GM12878 (cell line): Measurements from ENCODE around the gene GZF1. TPM values are rescaled to one million over a fixed set of nuclear protein-coding genes. Genes with fewer than 3 reads are reported as not detected.

ENCODE experiments used
- ATAC-seq: fragments of 200-7000 bp; cut with Tn5 transposase; 3 replicates; pipeline ENCODE4 v1.9.1; 2020; ENCODE audit warnings: mild to moderate bottlenecking, moderate library complexity
- BruUV-seq: library from RNA; stranded (reverse); fragments of 400-500 nt; replicated peaks from 2 replicates; lab custom pipeline; 2021; lab: Mats Ljungman, UMichigan
- CTCF ChIA-PET: fragments of 300-600 bp; sonication (Branson Sonifier 250); formaldehyde crosslinking; extraction: SDS; loops from one replicate; lab custom pipeline; 2021; ENCODE audit warnings: inconsistent platforms; lab: Yijun Ruan, JAX
- POLR2A ChIA-PET: fragments of 350-600 bp; formaldehyde crosslinking; extraction: SDS; loops from one replicate; lab custom pipeline; 2021; ENCODE audit warnings: inconsistent platforms; lab: Charles Lee
- RAD21 ChIA-PET: fragments of 300-600 bp; sonication (Branson Sonifier 250); formaldehyde crosslinking; loops from one replicate; lab custom pipeline; 2023; ENCODE audit warnings: antibody characterized with exemption; ENCODE audit not compliant: unreplicated experiment; lab: Charles Lee
- SMC1A ChIA-PET: fragments of 300-600 bp; sonication (Branson Sonifier 250); formaldehyde crosslinking; loops from one replicate; lab custom pipeline; 2023; ENCODE audit not compliant: unreplicated experiment, uncharacterized antibody; lab: Charles Lee
- DNase-seq: peaks from one replicate; pipeline ENCODE4 v3.0.0-alpha.2; 2011; ENCODE audit warnings: low read depth, low spot score
- FAIRE-seq: peaks from 3 replicates; lab custom pipeline; 2011; peaks lifted over from hg19 to GRCh38; lab: Jason Lieb, UNC
- H2AFZ ChIP-seq: 2 replicates; pipeline ENCODE4 v1.6.0; 2011; ENCODE audit warnings: low read depth, low read length, control low read depth; ENCODE audit not compliant: control insufficient read depth
- H3K27ac ChIP-seq: 2 replicates; pipeline ENCODE4 v1.5.1; 2011; ENCODE audit warnings: control low read depth; ENCODE audit not compliant: control insufficient read depth, insufficient read depth
- H3K27me3 ChIP-seq, 2 experiments: replicated peaks in 1 of 2; 2 replicates each; pipeline versions ENCODE4 v1.6.0 to v1.6.1; 2011; ENCODE audit warnings: low read length in 1 of 2; ENCODE audit not compliant: control insufficient read depth in 2 of 2, insufficient read depth in 2 of 2
- H3K36me3 ChIP-seq, 2 experiments: 2 replicates each; pipeline ENCODE4 v1.5.1; 2011; ENCODE audit warnings: low read length in 1 of 2; ENCODE audit not compliant: control insufficient read depth in 2 of 2, insufficient read depth in 2 of 2
- H3K4me1 ChIP-seq: 2 replicates; pipeline ENCODE4 v1.6.1; 2011; ENCODE audit warnings: mild to moderate bottlenecking, low read length, moderate library complexity, mixed read lengths; ENCODE audit not compliant: control insufficient read depth, insufficient read depth
- H3K4me2 ChIP-seq: 2 replicates; pipeline ENCODE4 v1.6.0; 2011; ENCODE audit warnings: control low read depth; ENCODE audit not compliant: control insufficient read depth, insufficient read depth
- H3K4me3 ChIP-seq: fragments of 200-600 bp; sonication (generic); 2 replicates; pipeline ENCODE4 v1.5.1; 2016
- H3K79me2 ChIP-seq: 2 replicates; pipeline ENCODE4 v1.6.0; 2011; ENCODE audit warnings: low read length; ENCODE audit not compliant: control insufficient read depth, insufficient read depth
- H3K9ac ChIP-seq: 2 replicates; pipeline ENCODE4 v1.8.0; 2011; ENCODE audit warnings: low read length, control low read depth, mixed read lengths; ENCODE audit not compliant: control insufficient read depth, insufficient read depth
- H3K9me3 ChIP-seq: replicated peaks from 3 replicates; pipeline ENCODE4 v1.5.1; 2011; ENCODE audit warnings: mild to moderate bottlenecking, low read length; ENCODE audit not compliant: control insufficient read depth, insufficient read depth
- H4K20me1 ChIP-seq: 2 replicates; pipeline ENCODE4 v1.6.0; 2011; ENCODE audit not compliant: control insufficient read depth, insufficient read depth
- ATF7 ChIP-seq: fragments of 450-650 bp; IDR thresholded peaks from 2 replicates; pipeline ENCODE4 v1.6.1; 2016; ENCODE audit warnings: low read depth, mild to moderate bottlenecking
- BHLHE40 ChIP-seq, 2 experiments: fragments of 450-650 bp in 1 of 2; IDR thresholded peaks; 2 replicates each; pipeline ENCODE4 v1.6.1; 2011 to 2017; ENCODE audit warnings: low read depth in 2 of 2, borderline replicate concordance in 1 of 2, improper control_type of control experiment in 1 of 2, low read length in 1 of 2, mild to moderate bottlenecking in 1 of 2
- CREB1 ChIP-seq: IDR thresholded peaks from 2 replicates; pipeline ENCODE4 v1.6.1; 2012; ENCODE audit warnings: low read depth, mild to moderate bottlenecking, inconsistent platforms
- GATAD2B ChIP-seq: fragments of 450-650 bp; conservative IDR thresholded peaks from 2 replicates; pipeline ENCODE4 v1.6.1; 2017; ENCODE audit warnings: low read depth, mild to moderate bottlenecking, moderate library complexity
- IKZF1 ChIP-seq: fragments of 450-650 bp; conservative IDR thresholded peaks from 2 replicates; pipeline ENCODE4 v1.6.1; 2017; ENCODE audit warnings: antibody characterized with exemption, mild to moderate bottlenecking
- MTA2 ChIP-seq: fragments of 450-650 bp; IDR thresholded peaks from 2 replicates; pipeline ENCODE4 v1.6.1; 2016; ENCODE audit warnings: low read depth, mild to moderate bottlenecking, moderate library complexity
- RAD51 ChIP-seq: fragments of 450-650 bp; IDR thresholded peaks from 2 replicates; pipeline ENCODE4 v1.6.1; 2016; ENCODE audit warnings: moderate library complexity, mild to moderate bottlenecking, inconsistent platforms
- RUNX3 ChIP-seq: IDR thresholded peaks from 2 replicates; pipeline ENCODE4 v1.6.1; 2012; ENCODE audit warnings: low read length, inconsistent platforms
- SIN3A ChIP-seq: IDR thresholded peaks from 2 replicates; pipeline ENCODE4 v1.6.1; 2012; ENCODE audit warnings: low read depth, low read length, improper control_type of control experiment
- SIX5 ChIP-seq: IDR thresholded peaks from 2 replicates; pipeline ENCODE4 v1.6.1; 2011; ENCODE audit warnings: mild to moderate bottlenecking, low read depth, low read length, moderate library complexity; ENCODE audit not compliant: severe bottlenecking
- SPI1 ChIP-seq: IDR thresholded peaks from 2 replicates; pipeline ENCODE4 v1.6.1; 2011; ENCODE audit warnings: low read depth, mild to moderate bottlenecking, low read length, moderate library complexity, borderline replicate concordance; ENCODE audit not compliant: insufficient read depth
- ZZZ3 ChIP-seq: IDR thresholded peaks from 2 replicates; pipeline ENCODE4 v1.6.1; 2011; ENCODE audit warnings: low read depth; ENCODE audit not compliant: control insufficient read depth, insufficient read length
- WGBS: methylation state at CpG from one replicate; pipeline ENCODE4 v1.1.6; 2016; ENCODE audit warnings: low lambda C conversion rate; ENCODE audit not compliant: insufficient replicate concordance, insufficient coverage; ENCODE audit errors: missing lambda C conversion rate; 5-methylcytosine and 5-hydroxymethylcytosine counted together
- in situ Hi-C: fragments of 300-500 bp; cut with MboI; formaldehyde crosslinking; loops from 9 replicates; pipeline ENCODE4 v1.14.3; 2018; ENCODE audit warnings: mixed read lengths
- intact Hi-C: fragments of 100-400 bp; cut with micrococcal nuclease; formaldehyde crosslinking; loops from one replicate; pipeline ENCODE4 v1.14.2; 2022; ENCODE audit not compliant: unreplicated experiment
- polyA plus RNA-seq, 11 experiments: library from polyadenylated mRNA; depleted of rRNA in 4 of 11; unstranded in 6 of 11; stranded (reverse) in 5 of 11; fragments of >200 nt; fragmentation: Nextera tagmentation in 4 of 11; fragmentation: Illumina TruSeq in 1 of 11; extraction: Ambion mirVana in 4 of 11; extraction: Trizol in 1 of 11; gene quantifications; 1 replicate in 1 of 11; 2 replicates in 10 of 11; pipeline versions ENCODE4 v1.2.1 to v1.2.3, GENCODE V29; 2011 to 2016; ENCODE audit warnings: inconsistent platforms in 2 of 11, missing spikeins in 2 of 11, low read depth in 1 of 11
- total RNA-seq, 4 experiments: library from RNA; depleted of rRNA in 3 of 4; stranded (reverse); fragments of >200 nt in 3 of 4; fragmentation: Illumina TruSeq in 1 of 4; extraction: Trizol in 1 of 4; gene quantifications; 2 replicates each; pipeline versions ENCODE4 v1.2.1 to v1.2.3, GENCODE V29; 2013 to 2021
- TF ChIP-seq, protein P1 (sequence below): IDR thresholded peaks from 2 replicates; pipeline ENCODE4 v1.6.1; 2011; ENCODE audit warnings: borderline replicate concordance, low read depth, mild to moderate bottlenecking, moderate library complexity, mixed read lengths, low read length; ENCODE audit not compliant: insufficient read depth; ENCODE audit errors: extremely low read length
- TF ChIP-seq, protein P2 (sequence below): IDR thresholded peaks from 2 replicates; pipeline ENCODE4 v1.6.1; 2011; ENCODE audit warnings: low read depth, low read length, improper control_type of control experiment, borderline replicate concordance
- TF ChIP-seq, protein P3 (sequence below): IDR thresholded peaks from 2 replicates; pipeline ENCODE4 v1.6.1; 2012; ENCODE audit warnings: low read length, inconsistent platforms
- TF ChIP-seq, protein P4 (sequence below): IDR thresholded peaks from 2 replicates; pipeline ENCODE4 v1.6.1; 2012; ENCODE audit warnings: low read depth, low read length, improper control_type of control experiment

The GZF1 gene
- total and polyA plus RNA-seq, 10 of the 15 experiments (the other 5 are each of a cell fraction or from before 2014, with no cell fraction given): 2.2 to 19.5 (median 9.7) TPM

DNA sequence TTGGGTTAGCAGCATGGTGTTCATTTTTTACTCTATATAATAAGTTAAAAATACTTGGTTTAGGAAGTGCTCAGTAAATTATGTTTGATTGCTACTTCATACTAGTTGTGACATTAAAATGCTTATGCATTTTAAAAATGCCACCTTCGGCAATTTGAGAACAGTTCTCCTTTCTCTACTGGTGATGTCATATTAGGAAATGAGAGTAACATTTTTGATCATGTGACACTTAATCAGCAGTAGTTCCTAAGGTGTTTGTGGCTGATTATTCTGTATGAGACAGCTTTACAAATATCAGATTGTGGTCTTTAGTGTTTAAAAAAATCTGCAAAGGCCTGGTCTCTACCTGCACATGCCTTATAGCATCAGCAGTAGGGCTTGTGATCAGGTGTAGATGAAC, 4.4 kb downstream of the GZF1 start:
- H3K27ac ChIP-seq: no peak overlapping the region
- ChIA-PET CTCF (interaction anchor here (0.7 kb wide), 1 partner anchor 25 kb away, joined by 3 read pairs; no protein-coding TSS in a partner anchor), POLR2A (interaction anchor here (1.0 kb wide), 2 partner anchors 8 to 40 kb away, joined by 3 to 4 read pairs; no protein-coding TSS in a partner anchor), RAD21 (interaction anchor here (1.2 to 1.8 kb wide), 3 partner anchors 8 to 55 kb away, joined by 4 to 12 read pairs (median 5); partner anchors contain the start of genes NAPB and NXT1), SMC1A (interaction anchor here (1.3 to 2.3 kb wide), 3 partner anchors 8 to 50 kb away, joined by 5 to 7 read pairs (median 6); no protein-coding TSS in a partner anchor)
- in situ Hi-C loops (loop anchor here (25.0 kb wide), 2 partner anchors 1696 to 1896 kb away; partner anchors contain the start of gene ACSS1), intact Hi-C loops (no loop called here)
- H3K9me3 ChIP-seq: no peaks in the 10 kb centered on the region
- no peaks in the 10 kb centered on the region for H4K20me1 ChIP-seq
- peak overlapping the region; percentile 18; the same call in 1 of the 2 replicates for H3K4me3 ChIP-seq
- no peaks in the 10 kb centered on the region for H3K27me3 ChIP-seq
- peak; percentile 41 for FAIRE-seq
- peaks cover 16% of the 10 kb centered on the region for H3K4me1 ChIP-seq
- no TSS peak for BruUV-seq
- H3K36me3 ChIP-seq: peaks cover 9 to 22% of the 10 kb centered on the region in 2 experiments
- peaks cover 53% of the 10 kb centered on the region for H3K79me2 ChIP-seq
- no peak for DNase-seq
- no peak overlapping the region for H2AFZ ChIP-seq
- WGBS: 16% methylated on average over 1 of the region's 1 CpG
- no peak for ATAC-seq
- peak overlapping the region; percentile 66 for H3K4me2 ChIP-seq
- no peak overlapping the region for H3K9ac ChIP-seq
- TF ChIP-seq CREB1 (peak; percentile 44; the same call in 1 of the 2 replicates), IKZF1 (peak; percentile 30), RUNX3 (peak; percentile 28; the same call in 1 of the 2 replicates), ATF7 (peak; percentile 97), BHLHE40 (IDR thresholded peaks at IDR 0.05; ENCODE audit: borderline replicate concordance in 1 of 2, low read depth in 2 of 2, low read length in 1 of 2) (peak in 1 of 2 experiments; percentile 49; a peak in 1 of 4 replicates), SPI1 (peak; percentile 74; the same call in 1 of the 2 replicates), RAD51 (peak; percentile 96), GATAD2B (no peak), ZZZ3 (no peak), SIN3A (0 out of 2 replicates have a peak, but pooled peaks have one; percentile 38), SIX5 (no peak), MTA2 (0 out of 2 replicates have a peak, but pooled peaks have one; percentile 42)
- TF ChIP-seq, protein P1, sequence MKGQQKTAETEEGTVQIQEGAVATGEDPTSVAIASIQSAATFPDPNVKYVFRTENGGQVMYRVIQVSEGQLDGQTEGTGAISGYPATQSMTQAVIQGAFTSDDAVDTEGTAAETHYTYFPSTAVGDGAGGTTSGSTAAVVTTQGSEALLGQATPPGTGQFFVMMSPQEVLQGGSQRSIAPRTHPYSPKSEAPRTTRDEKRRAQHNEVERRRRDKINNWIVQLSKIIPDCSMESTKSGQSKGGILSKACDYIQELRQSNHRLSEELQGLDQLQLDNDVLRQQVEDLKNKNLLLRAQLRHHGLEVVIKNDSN: peak; percentile 14
- TF ChIP-seq, protein P2, sequence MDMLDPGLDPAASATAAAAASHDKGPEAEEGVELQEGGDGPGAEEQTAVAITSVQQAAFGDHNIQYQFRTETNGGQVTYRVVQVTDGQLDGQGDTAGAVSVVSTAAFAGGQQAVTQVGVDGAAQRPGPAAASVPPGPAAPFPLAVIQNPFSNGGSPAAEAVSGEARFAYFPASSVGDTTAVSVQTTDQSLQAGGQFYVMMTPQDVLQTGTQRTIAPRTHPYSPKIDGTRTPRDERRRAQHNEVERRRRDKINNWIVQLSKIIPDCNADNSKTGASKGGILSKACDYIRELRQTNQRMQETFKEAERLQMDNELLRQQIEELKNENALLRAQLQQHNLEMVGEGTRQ: peak; percentile 36; the same call in 1 of the 2 replicates
- TF ChIP-seq, protein P3, sequence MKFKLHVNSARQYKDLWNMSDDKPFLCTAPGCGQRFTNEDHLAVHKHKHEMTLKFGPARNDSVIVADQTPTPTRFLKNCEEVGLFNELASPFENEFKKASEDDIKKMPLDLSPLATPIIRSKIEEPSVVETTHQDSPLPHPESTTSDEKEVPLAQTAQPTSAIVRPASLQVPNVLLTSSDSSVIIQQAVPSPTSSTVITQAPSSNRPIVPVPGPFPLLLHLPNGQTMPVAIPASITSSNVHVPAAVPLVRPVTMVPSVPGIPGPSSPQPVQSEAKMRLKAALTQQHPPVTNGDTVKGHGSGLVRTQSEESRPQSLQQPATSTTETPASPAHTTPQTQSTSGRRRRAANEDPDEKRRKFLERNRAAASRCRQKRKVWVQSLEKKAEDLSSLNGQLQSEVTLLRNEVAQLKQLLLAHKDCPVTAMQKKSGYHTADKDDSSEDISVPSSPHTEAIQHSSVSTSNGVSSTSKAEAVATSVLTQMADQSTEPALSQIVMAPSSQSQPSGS: peak; percentile 66; the same call in 1 of the 2 replicates
- TF ChIP-seq, protein P4, sequence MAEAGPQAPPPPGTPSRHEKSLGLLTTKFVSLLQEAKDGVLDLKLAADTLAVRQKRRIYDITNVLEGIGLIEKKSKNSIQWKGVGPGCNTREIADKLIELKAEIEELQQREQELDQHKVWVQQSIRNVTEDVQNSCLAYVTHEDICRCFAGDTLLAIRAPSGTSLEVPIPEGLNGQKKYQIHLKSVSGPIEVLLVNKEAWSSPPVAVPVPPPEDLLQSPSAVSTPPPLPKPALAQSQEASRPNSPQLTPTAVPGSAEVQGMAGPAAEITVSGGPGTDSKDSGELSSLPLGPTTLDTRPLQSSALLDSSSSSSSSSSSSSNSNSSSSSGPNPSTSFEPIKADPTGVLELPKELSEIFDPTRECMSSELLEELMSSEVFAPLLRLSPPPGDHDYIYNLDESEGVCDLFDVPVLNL: peak; percentile 83
